Endothelial cell of umbilical vein (primary cell): ENCODE measurements around the gene HDAC4. TPM values are rescaled to one million over a fixed set of nuclear protein-coding genes. Genes with fewer than 3 reads are reported as not detected.

Experiments used
- BruUV-seq: library from RNA; stranded (reverse); fragments of 400-500 nt; replicated peaks from 2 replicates; lab custom pipeline; 2021; lab: Mats Ljungman, UMichigan
- CTCF ChIA-PET: fragments of 300-600, 350-600 bp; sonication (Branson Sonifier 250); formaldehyde crosslinking; loops from one replicate; lab custom pipeline; 2021; ENCODE audit warnings: antibody characterized with exemption, inconsistent platforms; lab: Charles Lee
- POLR2A ChIA-PET: fragments of 300-600, 350-600 bp; sonication (Branson Sonifier 250); formaldehyde crosslinking; loops from one replicate; lab custom pipeline; 2021; ENCODE audit warnings: antibody characterized with exemption, inconsistent platforms; lab: Charles Lee
- DNase-seq: peaks from one replicate; pipeline ENCODE4 v3.0.0-alpha.2; 2011; ENCODE audit warnings: low read depth, low spot score
- FAIRE-seq: peaks from 2 replicates; lab custom pipeline; 2011; peaks lifted over from hg19 to GRCh38; lab: Jason Lieb, UNC
- H2AFZ ChIP-seq: 2 replicates; pipeline ENCODE4 v1.6.0; 2012; ENCODE audit warnings: low read depth, low read length, control low read depth, inconsistent platforms
- H3K27ac ChIP-seq: 2 replicates; pipeline ENCODE4 v1.5.1; 2011; ENCODE audit warnings: low read depth, mild to moderate bottlenecking, control low read depth, low read length, moderate library complexity; ENCODE audit not compliant: insufficient read depth
- H3K27me3 ChIP-seq, 2 experiments: 2 replicates each; pipeline versions ENCODE4 v1.6.0 to v1.6.1; 2011; ENCODE audit warnings: low read length in 2 of 2, mixed read lengths in 1 of 2; ENCODE audit not compliant: control insufficient read depth in 2 of 2, insufficient read depth in 2 of 2
- H3K36me3 ChIP-seq, 2 experiments: 2 replicates in 1 of 2; 3 replicates in 1 of 2; pipeline ENCODE4 v1.5.1; 2011; ENCODE audit warnings: low read length in 2 of 2, mild to moderate bottlenecking in 1 of 2, moderate library complexity in 1 of 2; ENCODE audit not compliant: control insufficient read depth in 2 of 2, insufficient read depth in 2 of 2; ENCODE audit errors: extremely low read depth in 1 of 2
- H3K4me1 ChIP-seq: 3 replicates; pipeline ENCODE4 v1.5.1; 2011; ENCODE audit warnings: mild to moderate bottlenecking, low read length; ENCODE audit not compliant: control insufficient read depth, insufficient read depth; ENCODE audit errors: extremely low read depth
- H3K4me2 ChIP-seq: 2 replicates; pipeline ENCODE4 v1.6.1; 2011; ENCODE audit warnings: low read length, control low read depth, mixed read lengths; ENCODE audit not compliant: insufficient read depth
- H3K4me3 ChIP-seq, 3 experiments: fragments of 200-600 bp in 1 of 3; sonication (generic), shearing (Covaris generic) in 1 of 3; replicated peaks in 1 of 3; 2 replicates each; pipeline ENCODE4 v1.5.1; 2011 to 2016; ENCODE audit warnings: control low read depth in 3 of 3, low read length in 3 of 3, mild to moderate bottlenecking in 2 of 3, inconsistent platforms in 1 of 3, low read depth in 1 of 3, moderate library complexity in 1 of 3; ENCODE audit not compliant: insufficient read depth in 1 of 3
- H3K79me2 ChIP-seq: 2 replicates; pipeline ENCODE4 v1.6.0; 2012; ENCODE audit warnings: low read length, inconsistent platforms; ENCODE audit not compliant: control insufficient read depth, insufficient read depth
- H3K9ac ChIP-seq: replicated peaks from 2 replicates; pipeline ENCODE3; 2011; ENCODE audit warnings: low read length, control low read depth; ENCODE audit not compliant: insufficient read depth; ENCODE audit errors: extremely low read depth
- H3K9me1 ChIP-seq: replicated peaks from 3 replicates; pipeline ENCODE4 v1.6.0; 2011; ENCODE audit warnings: mild to moderate bottlenecking, low read length; ENCODE audit not compliant: control insufficient read depth, insufficient read depth; ENCODE audit errors: extremely low read depth
- H3K9me3 ChIP-seq: replicated peaks from 2 replicates; pipeline ENCODE4 v1.5.1; 2012; ENCODE audit warnings: low read length, inconsistent platforms; ENCODE audit not compliant: control insufficient read depth, insufficient read depth
- H4K20me1 ChIP-seq: replicated peaks from 2 replicates; pipeline ENCODE3; 2011; ENCODE audit warnings: mild to moderate bottlenecking, low read length; ENCODE audit not compliant: control insufficient read depth, insufficient read depth; ENCODE audit errors: extremely low read depth
- EZH2 ChIP-seq: IDR thresholded peaks from 2 replicates; pipeline ENCODE4 v1.6.1; 2012; ENCODE audit warnings: borderline replicate concordance, low read depth, mild to moderate bottlenecking, moderate library complexity, low read length, inconsistent platforms; ENCODE audit not compliant: severe bottlenecking
- FOS ChIP-seq: IDR thresholded peaks from 2 replicates; pipeline ENCODE4 v1.6.1; 2011; ENCODE audit warnings: mild to moderate bottlenecking, low read length, moderate library complexity, borderline replicate concordance; ENCODE audit not compliant: insufficient read depth
- GATA2 ChIP-seq: IDR thresholded peaks from 2 replicates; pipeline ENCODE4 v1.7.0; 2011; ENCODE audit warnings: low read depth, mild to moderate bottlenecking, moderate library complexity, mixed read lengths, low read length; ENCODE audit not compliant: insufficient read length, insufficient read depth
- JUN ChIP-seq: IDR thresholded peaks from 2 replicates; pipeline ENCODE4 v1.6.1; 2011; ENCODE audit warnings: borderline replicate concordance, low read depth; ENCODE audit not compliant: insufficient read length, insufficient read depth
- MYC ChIP-seq: IDR thresholded peaks from one replicate; pipeline ENCODE4 v1.6.1; 2011; ENCODE audit warnings: mild to moderate bottlenecking, low read depth, low read length
- POLR2A ChIP-seq: IDR thresholded peaks from 2 replicates; pipeline ENCODE4 v1.6.1; 2012; ENCODE audit warnings: low read depth, mild to moderate bottlenecking, control low read depth, low read length
- POLR2AphosphoS5 ChIP-seq: IDR thresholded peaks from 2 replicates; pipeline ENCODE4 v1.6.1; 2012; ENCODE audit warnings: low read depth, mild to moderate bottlenecking, control low read depth, low read length, moderate library complexity; ENCODE audit not compliant: insufficient read depth
- dilution Hi-C: fragments of 300-500 bp; cut with MboI; formaldehyde crosslinking; loops from one replicate; pipeline ENCODE4 v1.15.0; 2019; ENCODE audit warnings: low sequenced_read_pairs; ENCODE audit not compliant: extremely low pct_ligation_motif_present
- intact Hi-C: fragments of 100-400 bp; cut with micrococcal nuclease; formaldehyde crosslinking; loops from one replicate; pipeline ENCODE4 v1.10.0; 2022
- polyA plus RNA-seq, 4 experiments: library from polyadenylated mRNA; depleted of rRNA in 3 of 4; stranded (reverse) in 3 of 4; unstranded in 1 of 4; fragments of >200 nt; gene quantifications; 2 replicates each; pipeline versions ENCODE4 v1.2.1 to v1.2.3, GENCODE V29; 2011 to 2012; ENCODE audit warnings: missing spikeins in 1 of 4
- total RNA-seq: library from RNA; stranded (reverse); gene quantifications from 2 replicates; pipeline ENCODE4 v1.2.3, GENCODE V29; 2021
- TF ChIP-seq, protein P1 (sequence below): IDR thresholded peaks from 2 replicates; pipeline ENCODE4 v1.6.1; 2011; ENCODE audit not compliant: insufficient read depth, insufficient read length
- TF ChIP-seq, protein P2 (sequence below), 2 donors: IDR thresholded peaks; 1 replicate in 1 of 2; 2 replicates in 1 of 2; pipeline ENCODE4 v1.5.1; 2011; ENCODE audit warnings: low read length in 2 of 2, mild to moderate bottlenecking in 2 of 2, moderate library complexity in 2 of 2, control low read depth in 1 of 2, inconsistent platforms in 1 of 2, low read depth in 1 of 2; ENCODE audit not compliant: insufficient read depth in 1 of 2; ENCODE audit errors: extremely low read depth in 1 of 2

HDAC4 gene
- total and polyA plus RNA-seq, 2 donors (not counting 3 experiments of a cell fraction or from before 2014, with no cell fraction given) = 13.4 to 33.0 TPM

DNA sequence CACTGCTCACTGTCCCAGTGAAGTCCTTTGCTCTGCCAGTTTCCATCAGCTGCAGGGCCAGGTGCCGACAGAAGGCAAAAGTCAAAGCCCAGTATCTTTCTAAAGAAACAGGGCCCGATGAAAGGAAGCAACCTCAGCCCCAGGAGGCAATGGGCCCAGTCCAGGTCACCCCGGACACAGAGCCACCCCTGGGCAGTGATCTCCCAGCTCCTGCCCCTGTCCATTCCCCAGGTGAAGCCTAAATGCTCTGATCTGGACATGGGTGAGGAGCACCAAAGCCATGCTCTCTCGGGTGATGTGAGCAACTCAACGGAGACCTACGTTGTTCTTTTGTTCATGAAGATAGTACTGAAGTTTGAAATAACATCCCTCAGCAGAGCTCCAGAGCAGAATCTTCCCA lies 61.6 kb downstream of the HDAC4 start:
- no peaks in the 10 kb centered on the region for H4K20me1 ChIP-seq
- CTCF ChIA-PET = interaction anchor here (1.5 kb wide), 1 partner anchor 11 kb away, joined by 3 read pairs; no protein-coding TSS in a partner anchor
- dilution Hi-C loops = no loop called here

More for the DNA sequence above, 61.6 kb downstream of the HDAC4 start:
- no TSS peak for BruUV-seq
- Histone ChIP-seq H2AFZ (no peak overlapping the region), H3K9me3 (no peaks in the 10 kb centered on the region), H3K9ac (no peak overlapping the region), H3K27ac (no peak overlapping the region), H3K4me3 (no peak overlapping the region), H3K79me2 (no peaks in the 10 kb centered on the region), H3K27me3 (no peaks in the 10 kb centered on the region), H3K9me1 (no peaks in the 10 kb centered on the region), H3K36me3 (no peaks in the 10 kb centered on the region), H3K4me2 (no peak overlapping the region), H3K4me1 (no peaks in the 10 kb centered on the region)
- TF ChIP-seq MYC = no peak
- TF ChIP-seq JUN = no peak
- no peak for TF ChIP-seq POLR2AphosphoS5
- TF ChIP-seq FOS = no peak
- TF ChIP-seq POLR2A = no peak
- TF ChIP-seq, protein P1, sequence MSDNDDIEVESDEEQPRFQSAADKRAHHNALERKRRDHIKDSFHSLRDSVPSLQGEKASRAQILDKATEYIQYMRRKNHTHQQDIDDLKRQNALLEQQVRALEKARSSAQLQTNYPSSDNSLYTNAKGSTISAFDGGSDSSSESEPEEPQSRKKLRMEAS = no peak
- no peak for TF ChIP-seq EZH2
- no peak for TF ChIP-seq GATA2
- TF ChIP-seq, protein P2, sequence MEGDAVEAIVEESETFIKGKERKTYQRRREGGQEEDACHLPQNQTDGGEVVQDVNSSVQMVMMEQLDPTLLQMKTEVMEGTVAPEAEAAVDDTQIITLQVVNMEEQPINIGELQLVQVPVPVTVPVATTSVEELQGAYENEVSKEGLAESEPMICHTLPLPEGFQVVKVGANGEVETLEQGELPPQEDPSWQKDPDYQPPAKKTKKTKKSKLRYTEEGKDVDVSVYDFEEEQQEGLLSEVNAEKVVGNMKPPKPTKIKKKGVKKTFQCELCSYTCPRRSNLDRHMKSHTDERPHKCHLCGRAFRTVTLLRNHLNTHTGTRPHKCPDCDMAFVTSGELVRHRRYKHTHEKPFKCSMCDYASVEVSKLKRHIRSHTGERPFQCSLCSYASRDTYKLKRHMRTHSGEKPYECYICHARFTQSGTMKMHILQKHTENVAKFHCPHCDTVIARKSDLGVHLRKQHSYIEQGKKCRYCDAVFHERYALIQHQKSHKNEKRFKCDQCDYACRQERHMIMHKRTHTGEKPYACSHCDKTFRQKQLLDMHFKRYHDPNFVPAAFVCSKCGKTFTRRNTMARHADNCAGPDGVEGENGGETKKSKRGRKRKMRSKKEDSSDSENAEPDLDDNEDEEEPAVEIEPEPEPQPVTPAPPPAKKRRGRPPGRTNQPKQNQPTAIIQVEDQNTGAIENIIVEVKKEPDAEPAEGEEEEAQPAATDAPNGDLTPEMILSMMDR (IDR thresholded peaks at IDR 0.05; ENCODE audit: extremely low read depth in 1 of 2, insufficient read depth in 1 of 2, low read depth in 1 of 2, low read length in 2 of 2) = no peak
- intact Hi-C loops = no loop called here
- DNase-seq (no peak), FAIRE-seq (no peak)
- POLR2A ChIA-PET = no interaction called here
